GM12873 (cell line): Measurements from ENCODE around the gene PPP1R37.

Source experiments
- TF ChIP-seq, protein P1 (sequence below): IDR thresholded peaks from 2 replicates; pipeline ENCODE4 v1.5.1; 2012; ENCODE audit warnings: low read depth, mild to moderate bottlenecking, moderate library complexity, low read length, control low read depth; ENCODE audit not compliant: insufficient read depth; ENCODE audit errors: missing control alignments

Gene PPP1R37

DNA sequence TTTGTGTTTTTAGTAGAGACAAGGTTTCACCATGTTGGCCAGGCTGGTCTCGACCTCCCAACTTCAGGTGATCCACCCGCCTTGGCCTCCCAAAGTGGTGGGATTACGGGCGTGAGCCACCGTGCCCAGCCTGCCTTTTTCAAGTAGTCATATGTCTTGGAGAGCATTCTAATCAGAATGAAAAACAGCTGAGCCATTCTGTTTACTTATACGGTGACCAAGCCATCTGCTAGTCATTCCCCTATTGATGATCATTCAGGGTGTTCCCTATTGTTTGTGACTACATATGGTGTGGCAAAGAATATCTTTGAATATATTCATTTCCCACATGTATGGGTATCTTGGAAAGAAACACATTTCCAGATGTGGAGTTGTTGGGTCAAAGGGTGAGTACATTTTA, 102.8 kb downstream of the PPP1R37 start:
- TF ChIP-seq, protein P1, sequence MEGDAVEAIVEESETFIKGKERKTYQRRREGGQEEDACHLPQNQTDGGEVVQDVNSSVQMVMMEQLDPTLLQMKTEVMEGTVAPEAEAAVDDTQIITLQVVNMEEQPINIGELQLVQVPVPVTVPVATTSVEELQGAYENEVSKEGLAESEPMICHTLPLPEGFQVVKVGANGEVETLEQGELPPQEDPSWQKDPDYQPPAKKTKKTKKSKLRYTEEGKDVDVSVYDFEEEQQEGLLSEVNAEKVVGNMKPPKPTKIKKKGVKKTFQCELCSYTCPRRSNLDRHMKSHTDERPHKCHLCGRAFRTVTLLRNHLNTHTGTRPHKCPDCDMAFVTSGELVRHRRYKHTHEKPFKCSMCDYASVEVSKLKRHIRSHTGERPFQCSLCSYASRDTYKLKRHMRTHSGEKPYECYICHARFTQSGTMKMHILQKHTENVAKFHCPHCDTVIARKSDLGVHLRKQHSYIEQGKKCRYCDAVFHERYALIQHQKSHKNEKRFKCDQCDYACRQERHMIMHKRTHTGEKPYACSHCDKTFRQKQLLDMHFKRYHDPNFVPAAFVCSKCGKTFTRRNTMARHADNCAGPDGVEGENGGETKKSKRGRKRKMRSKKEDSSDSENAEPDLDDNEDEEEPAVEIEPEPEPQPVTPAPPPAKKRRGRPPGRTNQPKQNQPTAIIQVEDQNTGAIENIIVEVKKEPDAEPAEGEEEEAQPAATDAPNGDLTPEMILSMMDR = no peak
